K562 (cell line): Measurements from ENCODE around the gene EXOC3. TPM values are rescaled to one million over a fixed set of nuclear protein-coding genes. Genes with fewer than 3 reads are reported as not detected.

Experiments
- CCNT2 ChIP-seq: IDR thresholded peaks from 2 replicates; pipeline ENCODE4 v1.6.1; 2011; ENCODE audit warnings: borderline replicate concordance, low read depth, mild to moderate bottlenecking, moderate library complexity, mixed read lengths, low read length; ENCODE audit not compliant: insufficient read length; ENCODE audit errors: extremely low read depth
- CHD4 ChIP-seq: fragments of 200-600 bp; sonication (generic); IDR thresholded peaks from 3 replicates; pipeline ENCODE4 v1.6.1; 2012; ENCODE audit warnings: low read depth, mild to moderate bottlenecking, mixed read lengths, low read length, inconsistent platforms; ENCODE audit not compliant: insufficient read depth, insufficient replicate concordance, poor library complexity, severe bottlenecking
- GTF2E2 ChIP-seq: fragments of 200-800 bp; sonication (Bioruptor generic); IDR thresholded peaks from 2 replicates; pipeline ENCODE4 v1.6.1; 2016; ENCODE audit warnings: missing genetic modification characterization, missing compliant biosample characterization
- HCFC1 ChIP-seq: IDR thresholded peaks from 2 replicates; pipeline ENCODE4 v1.6.1; 2012; ENCODE audit warnings: low read depth, low read length, improper control_type of control experiment
- HDAC6 ChIP-seq: IDR thresholded peaks from 2 replicates; pipeline ENCODE4 v1.6.1; 2012; ENCODE audit warnings: low read depth, mild to moderate bottlenecking, control low read depth, inconsistent platforms, low read length, moderate library complexity
- NR1H2 ChIP-seq: sonication (generic); formaldehyde crosslinking; IDR thresholded peaks from 2 replicates; pipeline ENCODE4 v1.4.0; 2020; ENCODE audit warnings: mild to moderate bottlenecking, missing genetic modification reagents
- PCBP2 ChIP-seq: fragments of 200-400 bp; formaldehyde crosslinking; IDR thresholded peaks from 2 replicates; pipeline ENCODE4 v1.6.1; 2018; ENCODE audit warnings: low read length, low read depth, mild to moderate bottlenecking, moderate library complexity; ENCODE audit not compliant: poor library complexity, severe bottlenecking
- PHF20 ChIP-seq: fragments of 450-650 bp; IDR thresholded peaks from 2 replicates; pipeline ENCODE4 v1.6.1; 2018; ENCODE audit not compliant: partially characterized antibody
- POLR2A ChIP-seq: fragments of 450-650 bp; conservative IDR thresholded peaks from 2 replicates; pipeline ENCODE4 v1.6.1; 2016
- RAD51 ChIP-seq: fragments of 450-650 bp; IDR thresholded peaks from 2 replicates; pipeline ENCODE4 v1.7.1; 2016; ENCODE audit warnings: low read depth, mild to moderate bottlenecking, borderline replicate concordance
- SP2 ChIP-seq: IDR thresholded peaks from 2 replicates; pipeline ENCODE4 v1.6.1; 2011; ENCODE audit warnings: mild to moderate bottlenecking, low read depth, low read length, moderate library complexity; ENCODE audit not compliant: poor library complexity, severe bottlenecking; ENCODE audit errors: extremely low read depth
- SUPT5H ChIP-seq: fragments of 450-650 bp; IDR thresholded peaks from 2 replicates; pipeline ENCODE4 v1.6.1; 2016
- ZNF134 ChIP-seq: fragments of 250-450 bp; sonication (Bioruptor Pico); conservative IDR thresholded peaks from 2 replicates; pipeline ENCODE4 v1.4.0; 2020
- ZNF695 ChIP-seq: fragments of 450-650 bp; formaldehyde crosslinking; IDR thresholded peaks from 2 replicates; pipeline ENCODE4 v1.4.0; 2020; ENCODE audit warnings: mild to moderate bottlenecking, moderate library complexity
- polyA plus RNA-seq, 8 experiments: library from polyadenylated mRNA; depleted of rRNA in 4 of 8; stranded (reverse) in 5 of 8; unstranded in 3 of 8; fragments of >200 nt; fragmentation: Nextera tagmentation in 2 of 8; fragmentation: Illumina TruSeq in 1 of 8; extraction: Ambion mirVana in 2 of 8; extraction: Trizol in 1 of 8; gene quantifications; 2 replicates each; pipeline versions ENCODE4 v1.2.1 to v1.2.3, GENCODE V29; 2011 to 2014; ENCODE audit warnings: inconsistent platforms in 1 of 8, missing spikeins in 1 of 8
- total RNA-seq, 7 experiments: library from RNA; depleted of rRNA in 6 of 7; stranded (reverse); fragments of >200 nt in 6 of 7; fragmentation: Illumina TruSeq in 2 of 7; extraction: Trizol in 2 of 7; gene quantifications; 2 replicates each; pipeline versions ENCODE4 v1.2.1 to v1.2.3, GENCODE V29; 2011 to 2021; ENCODE audit warnings: low replicate concordance in 1 of 7
- TF ChIP-seq, protein P1 (sequence below): fragments of 250-450 bp; sonication (Bioruptor Pico); IDR thresholded peaks from 2 replicates; pipeline ENCODE4 v1.8.0; 2021; ENCODE audit warnings: moderate library complexity, mild to moderate bottlenecking, inconsistent platforms
- TF ChIP-seq, protein P2 (sequence below): fragments of 150-350 bp; conservative IDR thresholded peaks from 2 replicates; pipeline ENCODE4 v1.6.1; 2014; ENCODE audit warnings: low read length
- TF ChIP-seq, protein P3 (sequence below): fragments of 450-650 bp; IDR thresholded peaks from 2 replicates; pipeline ENCODE4 v1.6.1; 2017; ENCODE audit warnings: antibody characterized with exemption, mild to moderate bottlenecking

The EXOC3 gene
- total and polyA plus RNA-seq, 9 of the 15 experiments (the other 6 are each of a cell fraction or from before 2014, with no cell fraction given): 1.4 to 41.9 (median 22.4) TPM

DNA sequence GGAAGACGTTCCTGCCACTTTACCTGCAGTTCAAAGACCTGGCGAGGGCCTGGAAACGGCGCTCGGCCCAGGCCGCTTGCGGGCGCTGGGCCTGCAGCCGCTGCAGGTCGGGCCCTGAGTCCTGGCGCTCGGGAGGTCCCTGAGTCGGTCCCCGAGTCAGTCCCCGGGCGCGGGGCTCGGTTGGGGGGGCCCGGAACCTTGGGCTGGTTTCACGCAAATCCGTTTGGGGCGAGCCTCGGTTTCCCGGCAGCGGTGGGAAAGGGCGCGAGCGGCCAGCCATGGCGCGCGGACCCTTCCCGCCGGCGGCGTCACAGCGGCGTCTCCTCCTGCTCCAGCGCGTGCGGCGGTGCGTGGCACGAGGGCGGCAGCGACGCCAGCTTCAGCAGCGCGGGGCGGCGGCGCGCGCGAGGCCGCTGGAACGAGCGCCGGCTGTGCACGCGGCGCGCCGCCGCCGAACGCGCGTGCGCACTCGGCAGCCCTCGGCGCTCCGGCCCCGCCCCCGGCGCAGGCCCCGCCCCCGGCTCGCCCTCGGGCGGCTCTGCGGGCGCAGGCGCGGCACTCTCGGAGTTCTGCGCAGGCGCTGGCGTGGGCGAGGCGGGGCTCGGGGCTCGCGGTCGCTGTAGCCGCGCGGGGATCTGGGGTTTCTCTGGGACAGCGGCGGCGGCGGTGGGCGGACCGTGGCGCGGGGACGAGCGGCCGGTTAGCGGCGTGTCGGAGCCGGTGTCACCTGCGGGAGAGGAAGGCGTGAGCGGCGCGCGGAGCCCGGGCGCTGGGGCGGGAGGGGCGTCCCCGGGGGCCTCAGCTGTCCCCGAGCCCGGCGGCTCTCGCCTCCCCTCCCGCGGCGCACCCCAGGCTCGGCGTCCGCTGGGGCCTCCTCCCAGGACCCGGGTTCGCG, 29.9 kb downstream of the EXOC3 start (continued):
- TF ChIP-seq PCBP2: no peak
- TF ChIP-seq SUPT5H: no peak
- TF ChIP-seq GTF2E2: no peak
- peak; percentile 73 for TF ChIP-seq PHF20
- no peak for TF ChIP-seq RAD51
- no peak for TF ChIP-seq HDAC6
- TF ChIP-seq NR1H2 (CRISPR knock-in tag): no peak
- TF ChIP-seq ZNF695 (CRISPR knock-in tag): 0 out of 2 replicates have a peak, but pooled peaks have one; percentile 19
- TF ChIP-seq ZNF134 (CRISPR knock-in tag): peak; percentile 28; the same call in 1 of the 2 replicates
- TF ChIP-seq CHD4: no peak
- peak; percentile 68; the same call in 1 of the 2 replicates for TF ChIP-seq POLR2A
- TF ChIP-seq, protein P1, sequence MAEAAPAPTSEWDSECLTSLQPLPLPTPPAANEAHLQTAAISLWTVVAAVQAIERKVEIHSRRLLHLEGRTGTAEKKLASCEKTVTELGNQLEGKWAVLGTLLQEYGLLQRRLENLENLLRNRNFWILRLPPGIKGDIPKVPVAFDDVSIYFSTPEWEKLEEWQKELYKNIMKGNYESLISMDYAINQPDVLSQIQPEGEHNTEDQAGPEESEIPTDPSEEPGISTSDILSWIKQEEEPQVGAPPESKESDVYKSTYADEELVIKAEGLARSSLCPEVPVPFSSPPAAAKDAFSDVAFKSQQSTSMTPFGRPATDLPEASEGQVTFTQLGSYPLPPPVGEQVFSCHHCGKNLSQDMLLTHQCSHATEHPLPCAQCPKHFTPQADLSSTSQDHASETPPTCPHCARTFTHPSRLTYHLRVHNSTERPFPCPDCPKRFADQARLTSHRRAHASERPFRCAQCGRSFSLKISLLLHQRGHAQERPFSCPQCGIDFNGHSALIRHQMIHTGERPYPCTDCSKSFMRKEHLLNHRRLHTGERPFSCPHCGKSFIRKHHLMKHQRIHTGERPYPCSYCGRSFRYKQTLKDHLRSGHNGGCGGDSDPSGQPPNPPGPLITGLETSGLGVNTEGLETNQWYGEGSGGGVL (CRISPR knock-in tag): no peak
- TF ChIP-seq, protein P2, sequence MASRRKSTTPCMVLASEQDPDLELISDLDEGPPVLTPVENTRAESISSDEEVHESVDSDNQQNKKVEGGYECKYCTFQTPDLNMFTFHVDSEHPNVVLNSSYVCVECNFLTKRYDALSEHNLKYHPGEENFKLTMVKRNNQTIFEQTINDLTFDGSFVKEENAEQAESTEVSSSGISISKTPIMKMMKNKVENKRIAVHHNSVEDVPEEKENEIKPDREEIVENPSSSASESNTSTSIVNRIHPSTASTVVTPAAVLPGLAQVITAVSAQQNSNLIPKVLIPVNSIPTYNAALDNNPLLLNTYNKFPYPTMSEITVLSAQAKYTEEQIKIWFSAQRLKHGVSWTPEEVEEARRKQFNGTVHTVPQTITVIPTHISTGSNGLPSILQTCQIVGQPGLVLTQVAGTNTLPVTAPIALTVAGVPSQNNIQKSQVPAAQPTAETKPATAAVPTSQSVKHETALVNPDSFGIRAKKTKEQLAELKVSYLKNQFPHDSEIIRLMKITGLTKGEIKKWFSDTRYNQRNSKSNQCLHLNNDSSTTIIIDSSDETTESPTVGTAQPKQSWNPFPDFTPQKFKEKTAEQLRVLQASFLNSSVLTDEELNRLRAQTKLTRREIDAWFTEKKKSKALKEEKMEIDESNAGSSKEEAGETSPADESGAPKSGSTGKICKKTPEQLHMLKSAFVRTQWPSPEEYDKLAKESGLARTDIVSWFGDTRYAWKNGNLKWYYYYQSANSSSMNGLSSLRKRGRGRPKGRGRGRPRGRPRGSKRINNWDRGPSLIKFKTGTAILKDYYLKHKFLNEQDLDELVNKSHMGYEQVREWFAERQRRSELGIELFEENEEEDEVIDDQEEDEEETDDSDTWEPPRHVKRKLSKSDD: no peak
- no peak for TF ChIP-seq SP2
- TF ChIP-seq, protein P3, sequence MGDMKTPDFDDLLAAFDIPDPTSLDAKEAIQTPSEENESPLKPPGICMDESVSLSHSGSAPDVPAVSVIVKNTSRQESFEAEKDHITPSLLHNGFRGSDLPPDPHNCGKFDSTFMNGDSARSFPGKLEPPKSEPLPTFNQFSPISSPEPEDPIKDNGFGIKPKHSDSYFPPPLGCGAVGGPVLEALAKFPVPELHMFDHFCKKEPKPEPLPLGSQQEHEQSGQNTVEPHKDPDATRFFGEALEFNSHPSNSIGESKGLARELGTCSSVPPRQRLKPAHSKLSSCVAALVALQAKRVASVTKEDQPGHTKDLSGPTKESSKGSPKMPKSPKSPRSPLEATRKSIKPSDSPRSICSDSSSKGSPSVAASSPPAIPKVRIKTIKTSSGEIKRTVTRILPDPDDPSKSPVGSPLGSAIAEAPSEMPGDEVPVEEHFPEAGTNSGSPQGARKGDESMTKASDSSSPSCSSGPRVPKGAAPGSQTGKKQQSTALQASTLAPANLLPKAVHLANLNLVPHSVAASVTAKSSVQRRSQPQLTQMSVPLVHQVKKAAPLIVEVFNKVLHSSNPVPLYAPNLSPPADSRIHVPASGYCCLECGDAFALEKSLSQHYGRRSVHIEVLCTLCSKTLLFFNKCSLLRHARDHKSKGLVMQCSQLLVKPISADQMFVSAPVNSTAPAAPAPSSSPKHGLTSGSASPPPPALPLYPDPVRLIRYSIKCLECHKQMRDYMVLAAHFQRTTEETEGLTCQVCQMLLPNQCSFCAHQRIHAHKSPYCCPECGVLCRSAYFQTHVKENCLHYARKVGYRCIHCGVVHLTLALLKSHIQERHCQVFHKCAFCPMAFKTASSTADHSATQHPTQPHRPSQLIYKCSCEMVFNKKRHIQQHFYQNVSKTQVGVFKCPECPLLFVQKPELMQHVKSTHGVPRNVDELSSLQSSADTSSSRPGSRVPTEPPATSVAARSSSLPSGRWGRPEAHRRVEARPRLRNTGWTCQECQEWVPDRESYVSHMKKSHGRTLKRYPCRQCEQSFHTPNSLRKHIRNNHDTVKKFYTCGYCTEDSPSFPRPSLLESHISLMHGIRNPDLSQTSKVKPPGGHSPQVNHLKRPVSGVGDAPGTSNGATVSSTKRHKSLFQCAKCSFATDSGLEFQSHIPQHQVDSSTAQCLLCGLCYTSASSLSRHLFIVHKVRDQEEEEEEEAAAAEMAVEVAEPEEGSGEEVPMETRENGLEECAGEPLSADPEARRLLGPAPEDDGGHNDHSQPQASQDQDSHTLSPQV: peak; percentile 92
- no peak for TF ChIP-seq HCFC1
- TF ChIP-seq CCNT2: peak; percentile 44
